Fibroblast of lung (primary cell): ENCODE measurements around the gene PCDH9. TPM values are rescaled to one million over a fixed set of nuclear protein-coding genes. Genes with fewer than 3 reads are reported as not detected.

ENCODE experiments used
- DNase-seq, 2 donors: peaks; one replicate each; pipeline versions ENCODE4 v3.0.0 to v3.0.0-alpha.2; 2010; ENCODE audit warnings: low read depth in 2 of 2
- H2AFZ ChIP-seq: 2 replicates; pipeline ENCODE4 v1.5.1; 2012; ENCODE audit warnings: low read length, control low read depth, inconsistent platforms
- H3K27ac ChIP-seq: 2 replicates; pipeline ENCODE4 v1.5.1; 2011; ENCODE audit warnings: low read length, control low read depth; ENCODE audit not compliant: insufficient read depth
- H3K27me3 ChIP-seq: 2 replicates; pipeline ENCODE4 v1.5.1; 2011; ENCODE audit warnings: mild to moderate bottlenecking, low read length; ENCODE audit not compliant: control insufficient read depth, insufficient read depth
- H3K36me3 ChIP-seq: 2 replicates; pipeline ENCODE4 v1.5.1; 2011; ENCODE audit warnings: low read length; ENCODE audit not compliant: control insufficient read depth, insufficient read depth
- H3K4me1 ChIP-seq: 2 replicates; pipeline ENCODE4 v1.5.1; 2011; ENCODE audit warnings: low read length; ENCODE audit not compliant: control insufficient read depth, insufficient read depth; ENCODE audit errors: extremely low read depth
- H3K4me2 ChIP-seq: 2 replicates; pipeline ENCODE4 v1.5.1; 2011; ENCODE audit warnings: low read length, control low read depth; ENCODE audit not compliant: insufficient read depth; ENCODE audit errors: extremely low read depth
- H3K4me3 ChIP-seq, 4 experiments: fragments of 200-600 bp in 1 of 4; sonication (generic) in 1 of 4; replicated peaks in 1 of 4; 2 replicates each; pipeline ENCODE4 v1.5.1; 2011 to 2016; ENCODE audit warnings: low read length in 4 of 4, low read depth in 3 of 4, mild to moderate bottlenecking in 3 of 4, control low read depth in 2 of 4, inconsistent platforms in 1 of 4, mixed read lengths in 1 of 4; ENCODE audit not compliant: insufficient read depth in 1 of 4; ENCODE audit errors: control extremely low read depth in 1 of 4
- H3K79me2 ChIP-seq: 2 replicates; pipeline ENCODE4 v1.5.1; 2012; ENCODE audit warnings: mild to moderate bottlenecking, low read length, inconsistent platforms; ENCODE audit not compliant: control insufficient read depth, insufficient read depth
- H3K9ac ChIP-seq: 2 replicates; pipeline ENCODE4 v1.5.1; 2011; ENCODE audit warnings: mild to moderate bottlenecking, low read length, control low read depth; ENCODE audit not compliant: insufficient read depth
- H3K9me3 ChIP-seq: 2 replicates; pipeline ENCODE4 v1.5.1; 2012; ENCODE audit warnings: low read depth, low read length; ENCODE audit not compliant: control insufficient read depth, insufficient read depth
- H4K20me1 ChIP-seq: 2 replicates; pipeline ENCODE4 v1.5.1; 2011; ENCODE audit warnings: low read length; ENCODE audit not compliant: control insufficient read depth, insufficient read depth; ENCODE audit errors: extremely low read depth
- EZH2 ChIP-seq: IDR thresholded peaks from 2 replicates; pipeline ENCODE4 v1.5.1; 2012; ENCODE audit warnings: low read length, control low read depth, mild to moderate bottlenecking; ENCODE audit errors: missing control alignments
- polyA plus RNA-seq, 2 donors: library from polyadenylated mRNA; depleted of rRNA in 1 of 2; stranded (reverse) in 1 of 2; unstranded in 1 of 2; fragments of >200 nt; gene quantifications; 2 replicates each; pipeline ENCODE4 v1.2.1, GENCODE V29; 2011 to 2012; ENCODE audit warnings: missing spikeins in 1 of 2
- total RNA-seq: library from RNA; depleted of rRNA; stranded (reverse); fragments of >200 nt; gene quantifications from 2 replicates; pipeline ENCODE4 v1.2.1, GENCODE V29; 2014
- TF ChIP-seq, protein P1 (sequence below), 2 donors: IDR thresholded peaks in 1 of 2; conservative IDR thresholded peaks in 1 of 2; 1 replicate in 1 of 2; 2 replicates in 1 of 2; pipeline ENCODE4 v1.5.1; 2011 to 2012; ENCODE audit warnings: low read length in 2 of 2, control low read depth in 1 of 2, inconsistent platforms in 1 of 2, low read depth in 1 of 2, mild to moderate bottlenecking in 1 of 2

Gene PCDH9
- total and polyA plus RNA-seq, 2 donors (not counting 1 experiment from before 2014, with no cell fraction given): 0.50 to 0.67 TPM

DNA sequence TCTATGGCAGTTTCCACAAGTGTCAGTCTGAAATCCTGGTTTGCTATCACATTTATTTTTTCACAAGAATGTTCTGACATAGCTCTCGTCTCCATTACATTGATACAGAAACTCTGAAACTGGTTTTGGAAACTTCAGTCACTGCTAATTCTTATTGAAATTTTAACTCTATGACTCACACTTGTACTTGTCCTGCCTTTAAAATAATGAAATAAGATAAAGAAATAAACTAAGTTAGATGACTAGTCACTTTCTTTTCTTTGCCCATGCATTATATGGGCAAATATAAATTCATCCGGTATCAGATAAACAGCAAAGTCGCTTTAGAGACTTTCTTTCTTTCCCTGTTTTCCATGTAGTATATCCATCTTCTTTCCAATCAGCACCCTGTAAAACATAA lies 257.5 kb downstream of the PCDH9 start:
- TF ChIP-seq, protein P1, sequence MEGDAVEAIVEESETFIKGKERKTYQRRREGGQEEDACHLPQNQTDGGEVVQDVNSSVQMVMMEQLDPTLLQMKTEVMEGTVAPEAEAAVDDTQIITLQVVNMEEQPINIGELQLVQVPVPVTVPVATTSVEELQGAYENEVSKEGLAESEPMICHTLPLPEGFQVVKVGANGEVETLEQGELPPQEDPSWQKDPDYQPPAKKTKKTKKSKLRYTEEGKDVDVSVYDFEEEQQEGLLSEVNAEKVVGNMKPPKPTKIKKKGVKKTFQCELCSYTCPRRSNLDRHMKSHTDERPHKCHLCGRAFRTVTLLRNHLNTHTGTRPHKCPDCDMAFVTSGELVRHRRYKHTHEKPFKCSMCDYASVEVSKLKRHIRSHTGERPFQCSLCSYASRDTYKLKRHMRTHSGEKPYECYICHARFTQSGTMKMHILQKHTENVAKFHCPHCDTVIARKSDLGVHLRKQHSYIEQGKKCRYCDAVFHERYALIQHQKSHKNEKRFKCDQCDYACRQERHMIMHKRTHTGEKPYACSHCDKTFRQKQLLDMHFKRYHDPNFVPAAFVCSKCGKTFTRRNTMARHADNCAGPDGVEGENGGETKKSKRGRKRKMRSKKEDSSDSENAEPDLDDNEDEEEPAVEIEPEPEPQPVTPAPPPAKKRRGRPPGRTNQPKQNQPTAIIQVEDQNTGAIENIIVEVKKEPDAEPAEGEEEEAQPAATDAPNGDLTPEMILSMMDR (conservative IDR thresholded peaks at IDR 0.05 in 1 of 2, IDR thresholded peaks at IDR 0.05 in 1 of 2; ENCODE audit: low read depth in 1 of 2, low read length in 2 of 2): no peak
- TF ChIP-seq EZH2: no peak

DNA sequence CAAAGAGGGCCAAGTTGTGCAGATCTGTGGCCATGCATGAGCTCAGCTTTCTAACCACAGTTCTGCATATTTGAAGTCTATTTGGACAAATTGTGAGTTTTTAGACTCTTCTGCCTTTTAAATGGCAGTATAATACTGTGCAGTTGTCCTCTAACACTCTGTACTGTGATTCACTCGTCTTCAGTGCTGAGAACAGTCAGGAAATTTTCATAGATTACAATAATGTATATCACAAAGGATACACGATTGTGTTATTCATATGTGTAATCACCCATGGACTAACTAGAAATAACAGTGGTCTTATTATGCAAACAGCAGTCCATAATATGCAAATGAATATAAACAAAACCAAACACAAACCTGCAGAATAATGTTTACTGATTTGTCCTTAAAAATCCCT lies 259.1 kb downstream of the PCDH9 start:
- peak in 1 of 2 donors; percentile 17 for DNase-seq
- no peak overlapping the region for H3K4me3 ChIP-seq
- no peaks in the 10 kb centered on the region for H3K27me3 ChIP-seq
- TF ChIP-seq, protein P1 (conservative IDR thresholded peaks at IDR 0.05 in 1 of 2, IDR thresholded peaks at IDR 0.05 in 1 of 2; ENCODE audit: low read depth in 1 of 2, low read length in 2 of 2): no peak
- no peak for TF ChIP-seq EZH2
- H2AFZ ChIP-seq: no peak overlapping the region
- no peaks in the 10 kb centered on the region for H4K20me1 ChIP-seq
- H3K4me2 ChIP-seq: no peak overlapping the region
- H3K9me3 ChIP-seq: no peaks in the 10 kb centered on the region
- no peaks in the 10 kb centered on the region for H3K36me3 ChIP-seq
- H3K4me1 ChIP-seq: no peaks in the 10 kb centered on the region
- no peak overlapping the region for H3K9ac ChIP-seq
- H3K79me2 ChIP-seq: no peaks in the 10 kb centered on the region
- H3K27ac ChIP-seq: no peak overlapping the region

More for the DNA sequence above, 257.5 kb downstream of the PCDH9 start:
- Histone ChIP-seq H3K9me3 (no peaks in the 10 kb centered on the region), H3K79me2 (no peaks in the 10 kb centered on the region), H3K27me3 (no peaks in the 10 kb centered on the region), H3K4me2 (no peak overlapping the region), H4K20me1 (no peaks in the 10 kb centered on the region), H3K9ac (no peak overlapping the region), H2AFZ (no peak overlapping the region), H3K4me1 (no peaks in the 10 kb centered on the region), H3K36me3 (no peaks in the 10 kb centered on the region), H3K4me3 (no peak overlapping the region), H3K27ac (no peak overlapping the region)
- peak; percentile 31 to 50 for DNase-seq

- no peak overlapping the region for H3K4me3 ChIP-seq
- no peaks in the 10 kb centered on the region for H3K4me1 ChIP-seq
- H3K9ac ChIP-seq: no peak overlapping the region
- no peak overlapping the region for H3K27ac ChIP-seq
- H3K79me2 ChIP-seq: no peaks in the 10 kb centered on the region
- no peak for DNase-seq
- H3K9me3 ChIP-seq: no peaks in the 10 kb centered on the region
- H3K36me3 ChIP-seq: no peaks in the 10 kb centered on the region
- H3K27me3 ChIP-seq: no peaks in the 10 kb centered on the region
- no peak overlapping the region for H3K4me2 ChIP-seq
- H4K20me1 ChIP-seq: no peaks in the 10 kb centered on the region
- H2AFZ ChIP-seq: no peak overlapping the region
- no peak for TF ChIP-seq EZH2
- TF ChIP-seq, protein P1 (conservative IDR thresholded peaks at IDR 0.05 in 1 of 2, IDR thresholded peaks at IDR 0.05 in 1 of 2; ENCODE audit: low read depth in 1 of 2, low read length in 2 of 2): no peak
These were observed 260.8 kb downstream of the PCDH9 start for GRCh38 chr13:66969291-66969690.
